GM19240 (cell line): Measurements from ENCODE around the gene TAF7L.
"Not testable (repeated sequence)": the region's sequence is repeated elsewhere in the genome, so short reads cannot be mapped to it uniquely, and the experiment has no call there.

Experiments used
- DNase-seq: peaks from one replicate; pipeline ENCODE4 v3.0.0; 2011; ENCODE audit warnings: low spot score; ENCODE audit not compliant: insufficient read length

Gene TAF7L

GRCh38 chrX:101290957-101291603 is at the start of gene TAF7L:
TSS of gene TAF7L (minus strand) at chrX:101291334. CDS start at chrX:101287543, 3,791 bp downstream.
- no peak for DNase-seq

GRCh38 chrX:101337776-101338271 is 46.7 kb upstream of the TAF7L start:
- no peak for DNase-seq

- DNase-seq: not testable (repeated sequence)
These were observed 43.2 kb upstream of the TAF7L start for GRCh38 chrX:101334310-101334709.

- DNase-seq: not testable (repeated sequence)
These were observed 35.5 kb upstream of the TAF7L start for GRCh38 chrX:101326600-101326999.

- no peak for DNase-seq
These were observed 12.7 kb upstream of the TAF7L start for GRCh38 chrX:101303790-101304189.

GRCh38 chrX:101295603-101296002 is 4.5 kb upstream of the TAF7L start:
- not testable (repeated sequence) for DNase-seq

GRCh38 chrX:101287402-101287801 is 3.7 kb downstream of the TAF7L start:
- no peak for DNase-seq

- no peak for DNase-seq
These were observed 14.9 kb downstream of the TAF7L start for GRCh38 chrX:101276238-101276637.

GRCh38 chrX:101274198-101274597 is 16.9 kb downstream of the TAF7L start:
- DNase-seq: no peak

- no peak for DNase-seq
These were observed 25.2 kb downstream of the TAF7L start for GRCh38 chrX:101265869-101266428.

GRCh38 chrX:101263766-101264165 is 27.4 kb downstream of the TAF7L start:
- DNase-seq: no peak

GRCh38 chrX:101262590-101262989 is 28.5 kb downstream of the TAF7L start:
- DNase-seq: no peak

- DNase-seq: no peak
These were observed 30.7 kb downstream of the TAF7L start for GRCh38 chrX:101260435-101260834.

- no peak for DNase-seq
These were observed 32.9 kb downstream of the TAF7L start for GRCh38 chrX:101258259-101258581.

- no peak for DNase-seq
These were observed 33.5 kb downstream of the TAF7L start for GRCh38 chrX:101257448-101258258.

- DNase-seq: no peak
These were observed 38.5 kb downstream of the TAF7L start for GRCh38 chrX:101252634-101253033.

GRCh38 chrX:101241531-101241930 is 49.6 kb downstream of the TAF7L start:
- DNase-seq: no peak

- no peak for DNase-seq
These were observed 54.1 kb downstream of the TAF7L start for GRCh38 chrX:101237041-101237440.

- no peak for DNase-seq
These were observed 58.8 kb downstream of the TAF7L start for GRCh38 chrX:101232316-101232715.

GRCh38 chrX:101231080-101231479 is 60.1 kb downstream of the TAF7L start:
- no peak for DNase-seq

GRCh38 chrX:101230636-101231035 is 60.5 kb downstream of the TAF7L start:
- DNase-seq: no peak

- no peak for DNase-seq
These were observed 62.0 kb downstream of the TAF7L start for GRCh38 chrX:101229170-101229569.
